Peyer's patch (tissue), 4 donors: ENCODE measurements around the gene CADM1. TPM values are rescaled to one million over a fixed set of nuclear protein-coding genes. Genes with fewer than 3 reads are reported as not detected.

Source experiments
- DNase-seq, 3 donors: peaks; one replicate each; pipeline ENCODE4 v3.0.0-alpha.2; 2017 to 2019
- H3K27ac ChIP-seq, 4 donors: fragments of 200-600 bp; sonication (generic); one replicate each; pipeline ENCODE4 v1.5.1; 2016 to 2019
- H3K27me3 ChIP-seq, 2 donors: fragments of 200-600 bp; sonication (generic); one replicate each; pipeline ENCODE4 v1.5.1; 2019
- H3K36me3 ChIP-seq, 3 donors: fragments of 200-600 bp; sonication (generic); one replicate each; pipeline ENCODE4 v1.5.1; 2016 to 2019
- H3K4me1 ChIP-seq, 4 donors: fragments of 200-600 bp; sonication (generic); one replicate each; pipeline ENCODE4 v1.5.1; 2016 to 2019
- H3K4me3 ChIP-seq, 4 donors: fragments of 200-600 bp; sonication (generic); 1 replicate in 3 of 4; 2 replicates in 1 of 4; pipeline ENCODE4 v1.5.1; 2016 to 2019; ENCODE audit warnings: mild to moderate bottlenecking in 1 of 4
- H3K9me3 ChIP-seq, 4 donors: fragments of 200-600 bp; sonication (generic); one replicate each; pipeline ENCODE4 v1.5.1; 2016 to 2019; ENCODE audit warnings: mild to moderate bottlenecking in 1 of 4
- POLR2A ChIP-seq, 2 donors: fragments of 450-650 bp; IDR thresholded peaks; one replicate each; pipeline ENCODE4 v1.5.1; 2017; ENCODE audit warnings: antibody characterized with exemption in 2 of 2, mild to moderate bottlenecking in 2 of 2, moderate library complexity in 2 of 2
- total RNA-seq, 4 donors: library from RNA; depleted of rRNA; stranded (reverse); fragments of >200 nt; gene quantifications; one replicate each; pipeline ENCODE4 v1.1.0, GENCODE V29; 2016
- TF ChIP-seq, protein P1 (sequence below), 6 experiments: fragments of 450-650 bp in 4 of 6; fragments of 200-600 bp in 2 of 6; sonication (generic) in 1 of 6; IDR thresholded peaks; one replicate each; pipeline ENCODE4 v1.5.1; 2017 to 2019; ENCODE audit warnings: antibody characterized with exemption in 6 of 6, mild to moderate bottlenecking in 3 of 6, moderate library complexity in 1 of 6

Gene CADM1
- total RNA-seq, 4 donors from 2014 or later: 0.38 to 8.3 (median 2.5) TPM

DNA sequence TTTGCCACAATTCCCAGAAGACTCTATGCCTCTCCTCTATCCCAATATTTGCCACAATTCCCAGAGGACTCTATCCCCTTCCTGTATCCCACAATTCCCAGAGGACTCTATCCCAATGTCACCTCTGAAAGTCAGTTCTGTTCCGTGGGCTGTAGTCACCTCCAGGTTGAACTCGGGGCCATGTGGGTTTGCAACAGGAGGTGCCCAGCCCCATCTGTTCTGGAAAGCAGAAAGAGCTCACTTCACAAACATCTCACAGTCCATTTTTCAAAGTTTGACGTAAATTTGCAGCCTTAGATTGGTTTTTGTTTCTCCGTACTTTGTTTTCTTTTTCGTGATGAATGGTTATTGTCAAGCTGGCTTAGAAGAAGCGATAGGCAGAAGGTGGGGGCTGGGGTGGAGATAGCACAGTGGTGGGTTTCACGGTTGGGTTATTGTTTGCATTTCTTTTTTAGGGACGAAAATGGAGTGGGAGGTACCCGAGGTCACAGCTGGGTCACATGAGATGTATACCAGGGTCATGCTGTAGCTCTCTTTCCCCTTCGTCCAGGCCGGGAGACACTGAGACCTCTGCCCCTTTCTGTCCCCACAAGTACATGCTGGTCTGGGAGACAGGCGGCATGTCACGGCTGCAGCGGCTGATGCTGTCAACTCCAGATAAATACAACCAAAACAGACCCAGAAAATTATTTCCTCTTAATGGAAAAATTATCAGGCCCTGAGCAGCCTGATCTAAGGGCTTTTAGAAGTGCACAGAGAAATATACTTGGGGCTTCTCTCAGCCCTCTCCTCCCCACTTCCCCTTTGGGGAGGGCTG lies 374.5 kb downstream of the CADM1 start:
- DNase-seq: no peak
- Histone ChIP-seq H3K4me3 (no peak overlapping the region), H3K36me3 (no peaks in the 10 kb centered on the region), H3K9me3 (no peaks in the 10 kb centered on the region), H3K27ac (no peak overlapping the region), H3K27me3 (no peaks in the 10 kb centered on the region), H3K4me1 (no peaks in the 10 kb centered on the region)
- TF ChIP-seq, protein P1, sequence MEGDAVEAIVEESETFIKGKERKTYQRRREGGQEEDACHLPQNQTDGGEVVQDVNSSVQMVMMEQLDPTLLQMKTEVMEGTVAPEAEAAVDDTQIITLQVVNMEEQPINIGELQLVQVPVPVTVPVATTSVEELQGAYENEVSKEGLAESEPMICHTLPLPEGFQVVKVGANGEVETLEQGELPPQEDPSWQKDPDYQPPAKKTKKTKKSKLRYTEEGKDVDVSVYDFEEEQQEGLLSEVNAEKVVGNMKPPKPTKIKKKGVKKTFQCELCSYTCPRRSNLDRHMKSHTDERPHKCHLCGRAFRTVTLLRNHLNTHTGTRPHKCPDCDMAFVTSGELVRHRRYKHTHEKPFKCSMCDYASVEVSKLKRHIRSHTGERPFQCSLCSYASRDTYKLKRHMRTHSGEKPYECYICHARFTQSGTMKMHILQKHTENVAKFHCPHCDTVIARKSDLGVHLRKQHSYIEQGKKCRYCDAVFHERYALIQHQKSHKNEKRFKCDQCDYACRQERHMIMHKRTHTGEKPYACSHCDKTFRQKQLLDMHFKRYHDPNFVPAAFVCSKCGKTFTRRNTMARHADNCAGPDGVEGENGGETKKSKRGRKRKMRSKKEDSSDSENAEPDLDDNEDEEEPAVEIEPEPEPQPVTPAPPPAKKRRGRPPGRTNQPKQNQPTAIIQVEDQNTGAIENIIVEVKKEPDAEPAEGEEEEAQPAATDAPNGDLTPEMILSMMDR (IDR thresholded peaks at IDR 0.05): no peak
- no peak for TF ChIP-seq POLR2A (IDR thresholded peaks at IDR 0.05)

DNA sequence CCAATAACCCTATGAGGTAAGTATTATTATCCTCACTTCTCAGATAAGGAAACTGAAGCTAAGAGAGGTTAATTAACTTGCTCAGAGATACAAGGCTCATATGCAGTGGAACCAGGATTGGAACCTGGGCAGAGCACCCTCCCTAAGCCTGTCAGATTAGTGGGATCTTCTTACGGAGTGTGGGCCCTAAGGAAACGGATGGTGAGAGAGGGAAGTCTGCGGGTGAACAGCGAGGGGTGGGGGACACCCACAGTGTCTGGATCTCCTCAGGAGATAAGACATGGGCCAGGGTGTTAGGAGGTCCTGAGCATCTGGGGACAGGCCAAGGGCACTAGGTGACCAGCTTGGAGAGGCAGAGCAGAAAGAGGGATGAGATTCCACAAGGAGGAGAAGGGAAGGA lies 376.0 kb downstream of the CADM1 start:
- Histone ChIP-seq H3K27me3 (no peaks in the 10 kb centered on the region), H3K27ac (no peak overlapping the region)
- peak in 1 of 3 donors; percentile 18 for DNase-seq

DNA sequence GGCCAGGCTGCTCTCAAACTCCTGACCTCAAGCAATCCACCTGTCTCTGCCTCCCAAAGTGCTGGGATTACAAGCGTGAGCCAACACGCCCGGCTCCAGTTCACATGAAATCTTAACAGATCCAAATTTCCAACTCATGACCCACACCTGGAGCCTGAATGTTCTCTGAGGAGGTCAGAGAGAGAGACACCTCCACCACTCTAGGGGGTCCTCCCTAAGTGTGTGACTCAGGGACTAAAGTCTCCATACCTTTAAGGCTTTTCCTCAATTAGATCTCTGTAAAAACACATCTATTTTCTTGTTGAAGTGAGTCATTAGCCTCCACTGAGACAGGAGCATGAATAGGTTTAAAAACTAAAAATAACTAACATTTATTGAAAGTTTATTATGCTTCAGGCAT lies 376.4 kb downstream of the CADM1 start:
- no peak overlapping the region for H3K4me3 ChIP-seq
- H3K4me1 ChIP-seq: no peaks in the 10 kb centered on the region
- H3K9me3 ChIP-seq: no peaks in the 10 kb centered on the region
- H3K27ac ChIP-seq: no peak overlapping the region
- DNase-seq: no peak
- TF ChIP-seq, protein P1 (IDR thresholded peaks at IDR 0.05): no peak
- no peak for TF ChIP-seq POLR2A (IDR thresholded peaks at IDR 0.05)
- no peaks in the 10 kb centered on the region for H3K36me3 ChIP-seq
- no peaks in the 10 kb centered on the region for H3K27me3 ChIP-seq

More for the DNA sequence above, 376.0 kb downstream of the CADM1 start:
- H3K4me1 ChIP-seq: no peaks in the 10 kb centered on the region
- no peak overlapping the region for H3K4me3 ChIP-seq
- H3K9me3 ChIP-seq: no peaks in the 10 kb centered on the region
- no peaks in the 10 kb centered on the region for H3K36me3 ChIP-seq
- TF ChIP-seq, protein P1 (IDR thresholded peaks at IDR 0.05): no peak
- no peak for TF ChIP-seq POLR2A (IDR thresholded peaks at IDR 0.05)

DNA sequence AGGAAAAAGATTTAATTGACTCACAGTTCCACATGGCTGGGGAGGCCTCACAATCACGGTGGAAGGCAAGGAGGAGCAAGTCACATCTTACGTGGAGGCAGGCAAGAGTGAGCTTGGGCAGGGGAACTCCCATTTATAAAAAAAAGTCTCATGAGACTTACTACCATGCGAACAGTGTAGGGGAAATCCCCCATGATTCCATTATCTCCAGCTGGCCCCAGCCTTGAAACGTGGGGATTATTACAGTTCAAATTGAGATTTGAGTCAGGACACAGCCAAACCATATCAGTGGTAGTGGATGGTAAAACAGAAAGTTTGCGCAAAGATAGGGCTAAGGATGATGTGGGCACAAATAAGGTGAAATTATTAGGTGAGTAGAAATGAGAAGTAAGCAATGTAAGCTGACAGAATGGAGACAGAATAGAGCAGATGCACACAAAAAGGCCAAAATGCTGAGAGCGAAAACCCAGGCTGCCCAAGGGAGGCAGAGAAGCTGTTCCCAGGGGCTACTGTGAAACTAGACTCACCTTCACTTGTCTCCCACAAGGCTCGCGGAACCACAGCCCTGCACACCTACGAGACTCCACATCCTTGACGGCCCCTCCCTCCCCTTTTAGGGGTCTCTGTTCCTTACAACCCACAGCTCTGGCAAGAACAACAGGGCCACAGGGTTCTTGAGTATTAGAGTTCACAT lies 377.6 kb downstream of the CADM1 start:
- TF ChIP-seq, protein P1 (IDR thresholded peaks at IDR 0.05): no peak
- H3K27me3 ChIP-seq: no peaks in the 10 kb centered on the region
- no peaks in the 10 kb centered on the region for H3K36me3 ChIP-seq
- H3K4me3 ChIP-seq: no peak overlapping the region
- no peaks in the 10 kb centered on the region for H3K4me1 ChIP-seq
- no peak overlapping the region for H3K27ac ChIP-seq
- DNase-seq: no peak
- no peaks in the 10 kb centered on the region for H3K9me3 ChIP-seq

DNA sequence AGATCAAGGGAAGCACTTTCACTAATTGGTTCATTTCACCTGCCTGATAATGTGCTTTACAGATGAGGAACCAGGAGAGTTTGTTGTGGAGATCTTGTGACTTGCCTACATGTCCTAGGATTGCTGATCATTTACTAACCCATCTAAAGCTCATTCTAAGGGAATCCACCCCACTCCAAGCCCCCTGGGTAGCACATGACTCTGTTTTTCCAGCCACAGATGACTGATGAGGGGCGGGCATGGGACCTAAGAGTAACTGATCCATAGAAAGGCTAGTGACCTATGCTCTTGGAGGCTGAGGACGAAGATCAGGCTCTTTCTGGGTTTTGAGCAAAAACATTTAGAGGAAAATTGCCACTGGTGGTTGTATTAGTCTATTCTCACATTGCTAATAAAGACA lies 378.1 kb downstream of the CADM1 start:
- Histone ChIP-seq H3K27ac (no peak overlapping the region), H3K36me3 (no peaks in the 10 kb centered on the region), H3K27me3 (no peaks in the 10 kb centered on the region), H3K4me1 (no peaks in the 10 kb centered on the region), H3K4me3 (no peak overlapping the region), H3K9me3 (no peaks in the 10 kb centered on the region)
- no peak for TF ChIP-seq POLR2A (IDR thresholded peaks at IDR 0.05)
- TF ChIP-seq, protein P1 (IDR thresholded peaks at IDR 0.05): no peak
- no peak for DNase-seq
